H1 (cell line): ENCODE data around the gene EGFR. TPM values are rescaled to one million over a fixed set of nuclear protein-coding genes. Genes with fewer than 3 reads are reported as not detected.

Experiments used
- CTCF ChIA-PET: fragments of 300-600 bp; sonication (Branson Sonifier 250); formaldehyde crosslinking; loops from one replicate; lab custom pipeline; 2021; ENCODE audit not compliant: partially characterized antibody; lab: Charles Lee
- POLR2A ChIA-PET: fragments of 300-600 bp; sonication (Branson Sonifier 250); formaldehyde crosslinking; loops from one replicate; lab custom pipeline; 2021; ENCODE audit warnings: inconsistent platforms; ENCODE audit not compliant: partially characterized antibody; lab: Charles Lee
- DNase-seq, 2 experiments: peaks; one replicate each; pipeline versions ENCODE4 v3.0.0 to v3.0.0-alpha.2; 2010 to 2022; ENCODE audit warnings: low spot score in 2 of 2, low read depth in 1 of 2, mixed read lengths in 1 of 2
- FAIRE-seq: peaks from 2 replicates; lab custom pipeline; 2011; peaks lifted over from hg19 to GRCh38; lab: Jason Lieb, UNC
- H2AFZ ChIP-seq: 2 replicates; pipeline ENCODE4 v1.8.1; 2012; ENCODE audit warnings: low read length, inconsistent platforms
- H2AK5ac ChIP-seq: 2 replicates; pipeline ENCODE4 v1.6.1; 2013; ENCODE audit warnings: low read depth, low read length
- H2BK120ac ChIP-seq: replicated peaks from 2 replicates; pipeline ENCODE3; 2013; ENCODE audit warnings: low read depth, low read length, inconsistent platforms
- H2BK12ac ChIP-seq: 2 replicates; pipeline ENCODE4 v1.6.1; 2013; ENCODE audit warnings: low read depth, low read length
- H2BK15ac ChIP-seq: 2 replicates; pipeline ENCODE4 v1.6.1; 2013; ENCODE audit warnings: low read length
- H2BK20ac ChIP-seq: 2 replicates; pipeline ENCODE4 v1.6.1; 2013; ENCODE audit warnings: low read length
- H2BK5ac ChIP-seq: 2 replicates; pipeline ENCODE4 v1.6.1; 2013; ENCODE audit warnings: low read depth, low read length
- H3K14ac ChIP-seq: 2 replicates; pipeline ENCODE4 v1.6.1; 2013; ENCODE audit warnings: inconsistent platforms; ENCODE audit not compliant: insufficient read length
- H3K18ac ChIP-seq: 2 replicates; pipeline ENCODE4 v1.6.1; 2013; ENCODE audit warnings: low read length; ENCODE audit errors: extremely low read depth
- H3K23ac ChIP-seq: 2 replicates; pipeline ENCODE4 v1.6.1; 2013; ENCODE audit warnings: inconsistent platforms; ENCODE audit not compliant: insufficient read length
- H3K23me2 ChIP-seq: 2 replicates; pipeline ENCODE4 v1.6.1; 2013; ENCODE audit warnings: low read depth, low read length
- H3K27ac ChIP-seq: 2 replicates; pipeline ENCODE4 v1.6.1; 2011; ENCODE audit warnings: low read depth, low read length, inconsistent platforms
- H3K27me3 ChIP-seq, 4 experiments: replicated peaks in 1 of 4; 1 replicate in 1 of 4; 2 replicates in 3 of 4; pipeline versions ENCODE4 v1.6.1 to v1.8.1; 2011 to 2013; ENCODE audit warnings: low read length in 3 of 4, mild to moderate bottlenecking in 3 of 4, inconsistent platforms in 2 of 4, mixed read lengths in 2 of 4, moderate library complexity in 1 of 4; ENCODE audit not compliant: control insufficient read depth in 3 of 4, insufficient read depth in 3 of 4; ENCODE audit errors: extremely low read depth in 1 of 4
- H3K36me3 ChIP-seq, 4 experiments: 2 replicates each; pipeline versions ENCODE4 v1.6.1 to v1.8.1; 2011 to 2013; ENCODE audit warnings: mild to moderate bottlenecking in 4 of 4, low read length in 3 of 4, moderate library complexity in 2 of 4, control low read depth in 1 of 4, inconsistent platforms in 1 of 4; ENCODE audit not compliant: insufficient read depth in 4 of 4, control insufficient read depth in 2 of 4
- H3K4ac ChIP-seq: replicated peaks from 2 replicates; pipeline ENCODE3; 2013; ENCODE audit warnings: low read length, low read depth, mixed read lengths, inconsistent platforms; ENCODE audit not compliant: insufficient read length
- H3K4me1 ChIP-seq, 4 experiments: replicated peaks in 1 of 4; 1 replicate in 1 of 4; 2 replicates in 3 of 4; pipeline versions ENCODE4 v1.6.1 to v1.8.1; 2011 to 2013; ENCODE audit warnings: low read length in 3 of 4, inconsistent platforms in 2 of 4, mixed read lengths in 1 of 4; ENCODE audit not compliant: insufficient read depth in 4 of 4, control insufficient read depth in 3 of 4
- H3K4me2 ChIP-seq, 2 experiments: 2 replicates each; pipeline versions ENCODE4 v1.6.1 to v1.8.1; 2011 to 2013; ENCODE audit warnings: low read depth in 2 of 2, low read length in 2 of 2, control low read depth in 1 of 2, inconsistent platforms in 1 of 2, mild to moderate bottlenecking in 1 of 2; ENCODE audit not compliant: insufficient read depth in 1 of 2
- H3K4me3 ChIP-seq, 4 experiments: fragments of 200-600, 300-600 bp in 1 of 4; sonication (generic), shearing (Covaris generic), sonication (Bioruptor Twin) in 1 of 4; 2 replicates each; pipeline versions ENCODE4 v1.5.1 to v1.8.1; 2011 to 2016; ENCODE audit warnings: low read length in 4 of 4, low read depth in 3 of 4, control low read depth in 2 of 4, inconsistent platforms in 2 of 4, mild to moderate bottlenecking in 2 of 4, mixed read lengths in 1 of 4, moderate library complexity in 1 of 4; ENCODE audit not compliant: insufficient read depth in 2 of 4; ENCODE audit errors: extremely low read depth in 1 of 4
- H3K56ac ChIP-seq: replicated peaks from 2 replicates; pipeline ENCODE3; 2013; ENCODE audit warnings: low read depth, mild to moderate bottlenecking, mixed read lengths, low read length, inconsistent platforms; ENCODE audit not compliant: insufficient read length
- H3K79me1 ChIP-seq: 2 replicates; pipeline ENCODE4 v1.6.1; 2013; ENCODE audit warnings: low read depth, low read length, control low read depth
- H3K79me2 ChIP-seq, 2 experiments: 2 replicates each; pipeline versions ENCODE4 v1.6.1 to v1.8.1; 2012 to 2013; ENCODE audit warnings: low read length in 2 of 2, mild to moderate bottlenecking in 2 of 2, inconsistent platforms in 1 of 2; ENCODE audit not compliant: insufficient read depth in 2 of 2, control insufficient read depth in 1 of 2
- H3K9ac ChIP-seq, 4 experiments: replicated peaks in 1 of 4; 1 replicate in 1 of 4; 2 replicates in 3 of 4; pipeline versions ENCODE4 v1.6.1 to v1.8.1; 2011 to 2013; ENCODE audit warnings: low read depth in 3 of 4, low read length in 3 of 4, control low read depth in 2 of 4, mild to moderate bottlenecking in 2 of 4, moderate library complexity in 2 of 4, inconsistent platforms in 1 of 4; ENCODE audit errors: extremely low read depth in 1 of 4
- H3K9me3 ChIP-seq, 2 experiments: 2 replicates each; pipeline versions ENCODE4 v1.6.1 to v1.8.1; 2012 to 2013; ENCODE audit warnings: mild to moderate bottlenecking in 2 of 2, moderate library complexity in 2 of 2, control low read depth in 1 of 2, inconsistent platforms in 1 of 2, low read depth in 1 of 2, low read length in 1 of 2, mixed read lengths in 1 of 2; ENCODE audit not compliant: insufficient read depth in 2 of 2
- H4K20me1 ChIP-seq, 2 experiments: replicated peaks in 1 of 2; 2 replicates each; pipeline versions ENCODE3 to v1.8.1; 2011 to 2013; ENCODE audit warnings: inconsistent platforms in 2 of 2, low read length in 2 of 2, mild to moderate bottlenecking in 1 of 2; ENCODE audit not compliant: insufficient read depth in 2 of 2, control insufficient read depth in 1 of 2
- H4K5ac ChIP-seq: 2 replicates; pipeline ENCODE4 v1.6.1; 2013; ENCODE audit warnings: low read length, low read depth, mixed read lengths, inconsistent platforms; ENCODE audit not compliant: insufficient read length
- H4K8ac ChIP-seq: 2 replicates; pipeline ENCODE4 v1.8.0; 2013; ENCODE audit warnings: mild to moderate bottlenecking, moderate library complexity, low read length, inconsistent platforms; ENCODE audit not compliant: insufficient read depth; ENCODE audit errors: extremely low read depth
- H4K91ac ChIP-seq: replicated peaks from 2 replicates; pipeline ENCODE3; 2013; ENCODE audit warnings: low read length, mixed read lengths, inconsistent platforms; ENCODE audit not compliant: insufficient read length
- BCL11A ChIP-seq, 2 experiments: IDR thresholded peaks; one replicate each; pipeline ENCODE4 v1.6.1; 2011; ENCODE audit warnings: low read depth in 2 of 2, low read length in 2 of 2, mild to moderate bottlenecking in 2 of 2
- CHD1 ChIP-seq: IDR thresholded peaks from 2 replicates; pipeline ENCODE4 v1.6.1; 2012; ENCODE audit warnings: low read depth, low read length, improper control_type of control experiment
- CREB1 ChIP-seq: IDR thresholded peaks from 2 replicates; pipeline ENCODE4 v1.6.1; 2012; ENCODE audit warnings: inconsistent platforms
- EP300 ChIP-seq, 2 experiments: IDR thresholded peaks; 1 replicate in 1 of 2; 2 replicates in 1 of 2; pipeline ENCODE4 v1.6.1; 2011 to 2012; ENCODE audit warnings: low read depth in 2 of 2, low read length in 2 of 2, mild to moderate bottlenecking in 2 of 2, borderline replicate concordance in 1 of 2, inconsistent platforms in 1 of 2, moderate library complexity in 1 of 2
- PHF8 ChIP-seq: fragments of 200-600 bp; sonication (generic); conservative IDR thresholded peaks from 2 replicates; pipeline ENCODE4 v1.7.1; 2012; ENCODE audit warnings: low read depth, mild to moderate bottlenecking, inconsistent platforms, low read length, moderate library complexity
- RBBP5 ChIP-seq: IDR thresholded peaks from 2 replicates; pipeline ENCODE4 v1.7.1; 2012; ENCODE audit warnings: low read depth, mild to moderate bottlenecking, inconsistent platforms, low read length, moderate library complexity, borderline replicate concordance
- SAP30 ChIP-seq: fragments of 300-600 bp; sonication (generic); IDR thresholded peaks from 2 replicates; pipeline ENCODE4 v1.7.1; 2012; ENCODE audit warnings: low read length, moderate library complexity, mild to moderate bottlenecking, inconsistent platforms; ENCODE audit not compliant: insufficient read depth, insufficient replicate concordance
- SRF ChIP-seq: IDR thresholded peaks from 2 replicates; pipeline ENCODE4 v1.6.1; 2011; ENCODE audit warnings: mild to moderate bottlenecking, low read depth, low read length, moderate library complexity
- TAF7 ChIP-seq: optimal IDR thresholded peaks from 2 replicates; pipeline ENCODE3; 2011; ENCODE audit warnings: low read depth, mild to moderate bottlenecking, inconsistent platforms, low read length, moderate library complexity, borderline replicate concordance
- TBP ChIP-seq: IDR thresholded peaks from 2 replicates; pipeline ENCODE4 v1.6.1; 2011; ENCODE audit warnings: low read depth, low read length, improper control_type of control experiment
- TEAD4 ChIP-seq: IDR thresholded peaks from 2 replicates; pipeline ENCODE4 v1.6.1; 2012; ENCODE audit warnings: low read depth, low read length, inconsistent platforms, mixed read lengths
- WGBS, 2 experiments: shearing (Covaris generic) in 1 of 2; methylation state at CpG; one replicate each; pipeline versions ENCODE4 v1.1.6 to v1.1.7; 2013 to 2015; ENCODE audit warnings: low lambda C conversion rate in 2 of 2, mixed read lengths in 2 of 2, inconsistent platforms in 1 of 2, low coverage in 1 of 2, missing lambda C conversion rate in 1 of 2; ENCODE audit not compliant: insufficient replicate concordance in 2 of 2, insufficient coverage in 1 of 2, insufficient read length in 1 of 2; ENCODE audit errors: extremely low coverage in 1 of 2, missing lambda C conversion rate in 1 of 2; 5-methylcytosine and 5-hydroxymethylcytosine counted together
- polyA plus RNA-seq, 7 experiments: library from polyadenylated mRNA; depleted of rRNA in 3 of 7; stranded (reverse) in 5 of 7; unstranded in 2 of 7; fragments of >200 nt in 5 of 7; fragments of 200-250 nt in 2 of 7; gene quantifications; 1 replicate in 5 of 7; 2 replicates in 1 of 7; 4 replicates in 1 of 7; pipeline versions ENCODE4 v1.2.1 to v1.2.3, GENCODE V29; 2011 to 2013; ENCODE audit warnings: missing spikeins in 2 of 7, mixed read lengths in 2 of 7
- total RNA-seq: library from RNA; stranded (reverse); fragmentation: NEBNext Ultra II Directional; extraction: Animal tissue kit (Norgen Biotek cat#: 25700); gene quantifications from 2 replicates; pipeline ENCODE4 v1.2.1, GENCODE V29; 2021

The EGFR gene
- total and polyA plus RNA-seq, 2 of the 8 experiments (the other 6 are each of a cell fraction or from before 2014, with no cell fraction given): 1.9 to 5.8 TPM

DNA sequence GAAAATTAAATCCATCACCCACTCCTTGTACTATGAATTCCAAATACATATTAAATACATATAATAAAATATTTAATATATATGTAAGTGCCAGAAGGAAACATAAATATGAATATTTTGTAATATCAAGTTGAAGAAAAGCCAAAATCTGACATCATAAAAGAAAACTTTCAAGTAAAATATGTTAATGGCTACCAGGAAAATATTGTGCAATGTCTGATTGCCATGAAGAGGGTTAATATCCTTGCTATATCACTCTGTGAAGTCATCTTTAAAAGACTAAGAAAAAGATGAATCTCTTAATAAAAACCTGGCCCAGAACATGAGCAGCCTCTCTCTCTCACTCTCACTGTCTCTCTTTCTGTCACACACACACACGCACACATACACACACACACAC lies 130.2 kb downstream of the EGFR start:
- Histone ChIP-seq H2AFZ (no peak overlapping the region), H3K79me1 (no peaks in the 10 kb centered on the region), H3K23ac (no peak overlapping the region), H3K9me3 (no peaks in the 10 kb centered on the region), H2AK5ac (no peak overlapping the region), H2BK20ac (no peak overlapping the region), H3K27ac (no peak overlapping the region), H2BK12ac (no peak overlapping the region), H3K27me3 (no peaks in the 10 kb centered on the region), H2BK120ac (no peak overlapping the region), H3K9ac (no peak overlapping the region), H3K79me2 (no peaks in the 10 kb centered on the region), H4K20me1 (no peaks in the 10 kb centered on the region), H3K36me3 (no peaks in the 10 kb centered on the region), H3K4ac (no peak overlapping the region), H2BK5ac (no peak overlapping the region), H3K23me2 (no peaks in the 10 kb centered on the region), H3K4me2 (no peak overlapping the region), H4K5ac (no peak overlapping the region), H3K18ac (no peak overlapping the region), H3K4me3 (no peak overlapping the region), H4K8ac (no peak overlapping the region), H4K91ac (no peak overlapping the region), H2BK15ac (no peak overlapping the region), H3K56ac (no peak overlapping the region), H3K14ac (no peak overlapping the region), H3K4me1 (no peaks in the 10 kb centered on the region)
- POLR2A ChIA-PET: no interaction called here
- FAIRE-seq (no peak), DNase-seq (no peak)
- WGBS, 2 experiments: 71% methylated on average over 1 of the region's 1 CpG; no CpG with 5 or more reads in 1 of the 2 experiments
- CTCF ChIA-PET: interaction anchor here (0.8 kb wide), 1 partner anchor 106 kb away, joined by 3 read pairs; no protein-coding TSS in a partner anchor
- TF ChIP-seq BCL11A (IDR thresholded peaks at IDR 0.05; ENCODE audit: low read depth in 2 of 2, low read length in 2 of 2) (no peak), SRF (no peak), RBBP5 (no peak), EP300 (IDR thresholded peaks at IDR 0.05; ENCODE audit: borderline replicate concordance in 1 of 2, low read depth in 2 of 2, low read length in 2 of 2) (no peak), CHD1 (no peak), TEAD4 (no peak), PHF8 (no peak), SAP30 (no peak), TAF7 (no peak), CREB1 (no peak), TBP (no peak)
